GM18870 (cell line): ENCODE results near the gene UBN1.

ENCODE experiments used
- ATAC-seq: cut with Tn5 transposase; IDR thresholded peaks from one replicate; pipeline ENCODE4 v1.9.1; 2021; ENCODE audit warnings: moderate library complexity; ENCODE audit not compliant: unreplicated experiment

Gene UBN1

GRCh38 chr16:4855804-4856203 lies 8.5 kb downstream of the UBN1 start:
- ATAC-seq, result no peak

- no peak for ATAC-seq
These were observed 12.1 kb downstream of the UBN1 start for GRCh38 chr16:4859190-4859899.

- ATAC-seq, result no peak
These were observed 12.6 kb downstream of the UBN1 start for GRCh38 chr16:4859900-4860255.

- no peak for ATAC-seq
These were observed 13.6 kb downstream of the UBN1 start for GRCh38 chr16:4860727-4861342.

DNA sequence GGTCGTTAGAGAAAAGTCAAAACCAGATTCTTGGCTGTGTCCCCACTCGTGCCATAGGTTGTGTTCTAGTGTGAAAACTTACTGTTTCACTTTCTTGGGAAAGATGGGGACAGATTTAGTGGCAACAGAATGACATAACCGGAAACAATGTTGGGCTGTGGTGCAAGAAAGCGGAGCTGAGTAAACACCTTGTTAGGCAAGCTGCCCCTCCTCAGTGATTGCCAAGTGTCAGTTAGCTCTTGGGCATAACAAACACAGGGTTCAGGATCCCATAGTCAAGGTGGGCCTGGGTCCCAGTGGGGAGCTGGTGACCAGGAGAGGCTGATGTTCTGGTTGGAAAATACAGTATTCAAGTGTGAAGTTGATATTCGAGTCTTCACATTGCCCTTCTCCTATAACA lies 15.4 kb downstream of the UBN1 start:
- ATAC-seq, result no peak

GRCh38 chr16:4864728-4865127 lies 17.4 kb downstream of the UBN1 start:
- ATAC-seq, result no peak

GRCh38 chr16:4865231-4865860 lies 18.1 kb downstream of the UBN1 start:
- no peak for ATAC-seq

- ATAC-seq, result no peak
These were observed 19.3 kb downstream of the UBN1 start for GRCh38 chr16:4866586-4866985.

- no peak for ATAC-seq
These were observed 20.7 kb downstream of the UBN1 start for GRCh38 chr16:4868026-4868425.

GRCh38 chr16:4868535-4868934 lies 21.3 kb downstream of the UBN1 start:
- ATAC-seq, result no peak

GRCh38 chr16:4869147-4869805 lies 22.0 kb downstream of the UBN1 start:
- ATAC-seq, result no peak

DNA sequence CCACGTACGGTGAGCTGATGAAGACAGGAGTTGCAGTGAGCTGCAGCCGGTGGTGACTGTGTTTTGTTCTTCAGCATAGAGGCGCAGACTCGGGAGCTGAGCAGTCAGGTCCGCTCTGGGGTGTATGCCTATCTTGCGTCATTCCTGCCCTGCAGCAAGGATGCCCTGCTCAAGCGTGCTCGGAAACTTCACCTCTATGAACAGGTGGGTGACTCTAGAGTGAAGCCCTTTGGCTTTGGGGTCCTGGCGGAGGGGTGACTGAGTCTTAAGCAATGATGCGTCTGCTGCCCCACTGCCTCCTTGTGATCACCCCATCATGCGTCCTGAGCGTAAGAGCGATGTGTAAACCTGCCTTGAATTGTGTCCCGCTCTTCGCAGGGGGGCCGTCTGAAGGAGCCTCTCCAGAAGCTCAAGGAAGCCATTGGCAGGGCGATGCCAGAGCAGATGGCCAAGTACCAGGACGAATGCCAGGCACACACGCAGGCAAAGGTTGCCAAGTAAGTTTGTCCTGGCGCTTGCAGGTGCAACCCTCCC lies 22.9 kb downstream of the UBN1 start:
- ATAC-seq, result no peak

- ATAC-seq, result no peak
These were observed 23.8 kb downstream of the UBN1 start for GRCh38 chr16:4871071-4871470.

GRCh38 chr16:4873091-4873490 lies 25.8 kb downstream of the UBN1 start:
- no peak for ATAC-seq

DNA sequence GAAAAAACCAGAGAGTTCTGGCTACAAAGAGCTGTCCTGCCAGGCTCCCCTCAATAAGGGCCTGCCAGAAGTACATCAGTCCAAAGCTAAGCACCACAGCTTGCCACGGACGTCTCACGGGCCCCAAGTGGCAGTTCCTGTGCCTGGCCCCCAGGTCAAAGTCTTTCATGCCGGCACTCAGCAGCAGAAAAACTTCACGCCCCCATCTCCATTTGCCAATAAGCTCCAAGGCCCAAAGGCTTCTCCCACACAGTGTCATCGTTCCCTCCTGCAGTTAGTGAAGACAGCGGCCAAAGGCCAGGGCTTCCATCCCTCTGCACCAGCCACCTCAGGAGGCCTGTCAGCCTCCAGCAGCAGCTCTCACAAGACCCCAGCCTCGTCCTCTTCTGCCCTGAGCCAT lies 27.4 kb downstream of the UBN1 start:
- no peak for ATAC-seq

DNA sequence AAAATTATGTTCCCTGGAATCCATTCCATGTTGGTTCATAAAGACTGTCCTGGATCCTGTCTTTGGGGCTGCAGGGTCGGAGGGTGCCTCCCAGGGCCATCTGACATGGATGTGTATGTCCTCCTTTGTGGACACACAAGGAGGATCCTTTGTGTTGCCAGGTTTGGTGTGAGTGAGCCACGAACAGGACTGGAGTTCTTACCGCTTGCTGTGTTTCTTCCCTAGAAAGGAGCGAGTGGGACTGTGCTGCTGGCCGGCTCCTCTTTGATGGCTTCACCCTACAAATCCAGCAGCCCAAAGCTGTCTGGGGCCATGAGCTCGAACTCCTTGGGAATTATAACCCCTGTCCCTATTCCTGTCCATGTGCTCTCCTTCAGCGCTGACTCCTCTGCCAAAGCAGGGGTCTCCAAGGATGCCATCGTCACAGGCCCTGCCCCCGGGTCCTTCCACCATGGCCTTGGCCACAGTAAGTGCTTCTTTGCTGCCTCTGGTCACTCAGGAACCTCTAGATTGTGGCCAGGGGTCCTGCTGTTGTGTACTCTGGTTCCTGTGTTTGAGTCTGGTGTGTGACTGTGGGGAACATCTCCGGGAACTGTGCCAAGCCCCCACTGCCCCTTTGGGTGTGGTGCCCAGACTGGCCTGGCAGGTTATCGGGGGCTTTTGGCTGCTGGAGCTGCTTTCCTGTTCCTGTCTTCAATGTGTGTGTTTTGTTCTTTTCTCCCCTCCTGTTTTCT lies 29.5 kb downstream of the UBN1 start:
- no peak for ATAC-seq

DNA sequence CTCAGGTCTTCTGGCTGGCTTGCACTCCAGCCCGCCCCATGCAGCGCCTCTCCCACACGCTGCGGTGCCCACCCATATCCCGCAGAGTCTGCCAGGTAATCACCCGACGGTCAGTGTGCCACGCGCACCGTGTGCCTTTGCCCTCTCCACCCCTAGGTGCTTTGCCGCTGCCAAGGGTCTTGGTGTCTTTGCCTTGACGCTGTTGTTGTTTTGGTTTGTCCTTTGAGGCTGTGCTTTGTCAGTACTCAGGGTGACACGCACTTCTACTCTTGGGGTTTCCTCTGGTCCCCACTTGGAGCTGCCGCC lies 30.1 kb downstream of the UBN1 start:
- ATAC-seq, result no peak

DNA sequence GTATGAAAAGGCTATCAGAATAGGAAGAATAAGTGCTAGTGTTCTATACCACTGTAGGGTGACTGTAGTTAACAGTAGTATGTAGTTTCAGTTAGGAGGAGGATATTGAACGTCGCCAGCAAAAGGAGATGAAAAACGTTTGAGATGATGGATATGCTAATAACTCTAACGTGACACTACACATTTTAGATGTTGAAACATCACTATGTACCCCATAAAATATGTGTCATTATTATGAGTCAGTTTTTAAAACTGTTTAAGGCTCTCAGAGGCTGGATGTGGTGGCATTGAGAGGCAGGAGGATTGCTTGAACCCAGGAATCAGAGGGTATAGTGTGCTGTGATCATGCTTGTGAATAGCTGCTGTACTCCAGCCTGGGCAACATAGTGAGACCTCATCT lies 31.8 kb downstream of the UBN1 start:
- no peak for ATAC-seq

DNA sequence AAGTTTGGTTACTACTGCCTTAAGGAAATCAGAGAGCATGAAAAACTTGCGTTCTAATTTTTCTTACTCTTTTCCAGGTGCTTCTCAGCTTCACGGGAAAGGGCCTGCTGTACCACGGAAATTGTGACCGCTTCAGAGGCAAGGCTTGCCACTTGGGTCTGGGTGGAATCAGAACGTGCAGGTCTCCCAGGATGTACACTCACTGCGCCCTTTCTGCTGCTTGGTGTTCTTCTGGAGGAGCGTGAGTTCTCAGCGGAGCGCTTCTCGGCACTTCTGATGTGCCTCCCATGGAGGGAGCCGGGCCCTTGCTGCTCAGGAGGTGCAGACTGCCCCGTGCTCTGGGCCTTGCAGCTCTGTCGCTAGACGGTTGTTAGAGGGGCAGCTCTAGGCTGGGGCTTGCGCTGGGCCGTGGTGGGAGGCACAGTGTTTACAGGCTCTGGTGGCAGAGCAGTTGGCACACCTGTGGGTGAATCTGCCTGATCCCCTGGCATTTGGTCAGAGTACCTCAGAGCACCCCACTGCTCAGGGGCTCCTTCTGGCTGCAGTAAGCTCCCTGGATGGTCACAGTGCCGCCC lies 32.8 kb downstream of the UBN1 start:
- ATAC-seq, result no peak

- ATAC-seq, result no peak
These were observed 34.8 kb downstream of the UBN1 start for GRCh38 chr16:4882000-4882632.
